Caco-2 (cell line): ENCODE data around the gene OPTC. TPM values are rescaled to one million over a fixed set of nuclear protein-coding genes. Genes with fewer than 3 reads are reported as not detected.

Experiments used
- BruUV-seq: library from RNA; stranded (reverse); fragments of 400-500 nt; replicated peaks from 2 replicates; lab custom pipeline; 2021; lab: Mats Ljungman, UMichigan
- CTCF ChIA-PET: fragments of 300-600 bp; sonication (Branson Sonifier 250); formaldehyde crosslinking; loops from one replicate; lab custom pipeline; 2022; ENCODE audit warnings: antibody characterized with exemption; lab: Charles Lee
- POLR2A ChIA-PET: fragments of 300-600 bp; sonication (Branson Sonifier 250); formaldehyde crosslinking; loops from one replicate; lab custom pipeline; 2022; ENCODE audit warnings: antibody characterized with exemption; lab: Charles Lee
- DNase-seq, 2 experiments: peaks; one replicate each; pipeline versions ENCODE4 v3.0.0 to v3.0.0-alpha.2; 2020 to 2022
- H3K27me3 ChIP-seq: replicated peaks from 2 replicates; pipeline ENCODE4 v1.6.0; 2011; ENCODE audit warnings: low read length; ENCODE audit not compliant: control insufficient read depth, insufficient read depth
- H3K36me3 ChIP-seq: 2 replicates; pipeline ENCODE4 v1.5.1; 2011; ENCODE audit warnings: low read length; ENCODE audit not compliant: control insufficient read depth, insufficient read depth
- H3K4me1 ChIP-seq: fragments of 250-450 bp; sonication (Bioruptor Pico); 2 replicates; pipeline ENCODE4 v1.5.1; 2020; ENCODE audit warnings: mild to moderate bottlenecking
- H3K4me3 ChIP-seq: 2 replicates; pipeline ENCODE4 v1.5.1; 2011; ENCODE audit warnings: low read depth, mild to moderate bottlenecking, control low read depth, low read length
- H3K9me3 ChIP-seq: fragments of 250-450 bp; sonication (Bioruptor Pico); 2 replicates; pipeline ENCODE4 v1.5.1; 2020; ENCODE audit warnings: mild to moderate bottlenecking, moderate library complexity
- H3K27ac Mint-ChIP-seq: one replicate; pipeline ENCODE4 v1.8.0; 2022; ENCODE audit warnings: mixed read lengths; ENCODE audit not compliant: unreplicated experiment
- H3K27me3 Mint-ChIP-seq: one replicate; pipeline ENCODE4 v1.8.0; 2022; ENCODE audit warnings: mixed read lengths; ENCODE audit not compliant: insufficient read depth, unreplicated experiment
- H3K36me3 Mint-ChIP-seq: one replicate; pipeline ENCODE4 v1.8.0; 2022; ENCODE audit warnings: mild to moderate bottlenecking, mixed read lengths; ENCODE audit not compliant: insufficient read depth, unreplicated experiment
- H3K4me1 Mint-ChIP-seq: one replicate; pipeline ENCODE4 v1.8.0; 2022; ENCODE audit warnings: low read depth, mixed read lengths; ENCODE audit not compliant: unreplicated experiment
- H3K4me3 Mint-ChIP-seq: one replicate; pipeline ENCODE4 v1.8.0; 2022; ENCODE audit warnings: mild to moderate bottlenecking, moderate library complexity, mixed read lengths; ENCODE audit not compliant: unreplicated experiment
- H3K9me3 Mint-ChIP-seq: one replicate; pipeline ENCODE4 v1.8.0; 2022; ENCODE audit warnings: mixed read lengths; ENCODE audit not compliant: unreplicated experiment
- CTCF ChIP-seq, 2 experiments: fragments of 200-600 bp in 1 of 2; IDR thresholded peaks; 1 replicate in 1 of 2; 2 replicates in 1 of 2; pipeline versions ENCODE4 v1.5.1 to v1.8.0; 2011 to 2022; ENCODE audit warnings: antibody characterized with exemption in 1 of 2, control low read depth in 1 of 2, inconsistent platforms in 1 of 2, low read depth in 1 of 2, low read length in 1 of 2, mild to moderate bottlenecking in 1 of 2, moderate library complexity in 1 of 2; ENCODE audit not compliant: insufficient read depth in 1 of 2, severe bottlenecking in 1 of 2, unreplicated experiment in 1 of 2
- intact Hi-C: fragments of 100-400 bp; cut with micrococcal nuclease; formaldehyde crosslinking; loops from one replicate; pipeline ENCODE4 v1.10.0; 2022; ENCODE audit not compliant: unreplicated experiment
- total RNA-seq: library from RNA; stranded (reverse); gene quantifications from 2 replicates; pipeline ENCODE4 v1.2.3, GENCODE V29; 2022

The OPTC gene
- total RNA-seq, 1 experiment from 2014 or later: not detected

DNA sequence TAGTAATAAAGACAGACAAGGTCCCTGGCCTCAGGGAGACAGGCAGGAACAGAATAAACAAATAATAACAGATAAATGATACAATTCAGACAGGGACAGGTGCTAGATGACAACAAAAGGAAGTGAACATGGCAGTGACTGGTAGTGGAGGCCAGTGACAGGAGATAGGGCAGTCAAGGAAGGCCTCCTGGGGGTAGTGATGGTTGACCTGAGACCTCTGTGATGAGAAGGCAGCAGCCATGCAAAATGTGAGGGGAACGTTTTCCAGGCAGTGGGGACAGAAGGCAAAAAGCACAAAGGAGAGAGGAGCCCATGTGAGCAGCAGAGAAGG, 18.5 kb downstream of the OPTC start:
- Mint-ChIP-seq H3K4me3 (peak overlapping the region; percentile 52), H3K9me3 (no peaks in the 10 kb centered on the region), H3K27me3 (no peaks in the 10 kb centered on the region), H3K36me3 (no peaks in the 10 kb centered on the region), H3K27ac (peak overlapping the region; percentile 94), H3K4me1 (peaks cover 49% of the 10 kb centered on the region)
- TF ChIP-seq CTCF (IDR thresholded peaks at IDR 0.05; ENCODE audit: insufficient read depth in 1 of 2, low read depth in 1 of 2, low read length in 1 of 2, severe bottlenecking in 1 of 2, unreplicated experiment in 1 of 2): no peak
- intact Hi-C loops: loop anchor here (2.0 kb wide), 1 partner anchor 24 kb away; no protein-coding TSS in a partner anchor
- Histone ChIP-seq H3K27me3 (no peaks in the 10 kb centered on the region), H3K9me3 (no peaks in the 10 kb centered on the region), H3K4me3 (no peak overlapping the region), H3K36me3 (no peaks in the 10 kb centered on the region), H3K4me1 (peaks cover 27% of the 10 kb centered on the region)
- TSS peak; percentile 60 for BruUV-seq
- CTCF ChIA-PET: interaction anchor here (1.0 kb wide), 1 partner anchor 8 kb away, joined by 4 read pairs; no protein-coding TSS in a partner anchor
- POLR2A ChIA-PET: no interaction called here
- DNase-seq: no peak

DNA sequence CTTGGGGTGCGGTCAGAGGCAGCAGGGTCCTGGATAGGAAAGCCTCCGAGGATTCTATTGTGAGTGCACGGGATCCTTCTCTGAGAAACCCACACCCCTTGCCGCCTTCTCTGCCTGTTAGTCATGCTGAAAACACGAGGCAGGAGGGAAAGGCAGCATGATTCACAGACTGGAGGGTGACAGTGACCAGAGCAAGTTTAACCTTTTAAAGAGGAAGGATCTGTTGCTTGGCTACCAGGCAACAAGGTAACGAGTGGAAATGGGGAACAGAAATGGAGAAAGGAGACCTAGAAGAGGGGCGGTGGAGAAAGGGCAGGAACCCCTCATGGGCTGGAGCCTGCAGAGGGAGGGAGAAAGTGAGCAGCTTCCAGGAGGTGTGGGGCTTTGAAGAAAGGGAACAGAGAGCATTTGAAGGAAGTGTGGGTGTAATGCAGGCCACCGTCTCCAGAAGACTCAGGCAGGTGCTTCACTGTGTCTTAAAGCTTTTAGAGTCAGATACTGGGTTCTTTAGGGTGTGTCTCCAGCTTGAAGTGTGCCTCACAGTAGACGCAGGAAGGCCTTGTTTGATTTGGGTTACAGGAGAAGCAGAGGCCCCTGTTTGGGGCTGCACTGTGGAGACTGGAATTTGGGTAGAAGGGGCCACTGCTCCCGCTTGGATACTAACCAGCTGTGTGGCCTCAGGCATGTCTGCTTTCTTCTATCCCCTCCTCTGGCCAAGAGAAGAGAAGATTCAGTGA, 19.1 kb downstream of the OPTC start:
- H3K4me3 ChIP-seq: no peak overlapping the region

DNA sequence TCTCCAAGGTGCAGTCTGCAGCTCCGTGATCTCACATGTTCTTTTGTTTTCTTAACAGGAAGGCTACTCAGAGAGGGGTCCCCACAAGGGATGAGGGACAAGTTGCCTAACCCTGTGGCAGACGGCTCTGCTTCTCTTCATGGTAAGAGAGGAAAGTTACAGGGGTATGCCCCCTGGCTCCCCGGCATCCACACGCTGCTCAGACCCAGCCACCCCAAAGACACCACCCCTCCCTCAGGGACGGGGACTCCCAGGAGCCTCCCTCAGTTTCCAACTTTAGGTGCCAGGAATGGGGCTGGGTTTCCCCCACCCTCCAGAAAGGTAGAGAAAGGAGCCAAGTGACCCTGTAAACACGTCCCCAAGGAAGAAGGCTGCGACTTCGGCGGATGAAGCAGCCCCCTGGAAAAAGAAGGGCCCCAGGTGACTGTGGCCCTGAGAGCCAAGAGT, 19.7 kb downstream of the OPTC start:
- Histone ChIP-seq H3K4me1 (peaks cover 28% of the 10 kb centered on the region), H3K4me3 (no peak overlapping the region), H3K9me3 (no peaks in the 10 kb centered on the region), H3K36me3 (no peaks in the 10 kb centered on the region), H3K27me3 (no peaks in the 10 kb centered on the region)
- no peak for TF ChIP-seq CTCF (IDR thresholded peaks at IDR 0.05; ENCODE audit: insufficient read depth in 1 of 2, low read depth in 1 of 2, low read length in 1 of 2, severe bottlenecking in 1 of 2, unreplicated experiment in 1 of 2)
- ChIA-PET POLR2A (no interaction called here), CTCF (interaction anchor here (1.0 to 1.4 kb wide), 2 partner anchors 9 kb away, joined by 4 read pairs; no protein-coding TSS in a partner anchor)
- Mint-ChIP-seq H3K27ac (peak overlapping the region; percentile 94), H3K9me3 (no peaks in the 10 kb centered on the region), H3K4me3 (peak overlapping the region; percentile 52), H3K36me3 (no peaks in the 10 kb centered on the region), H3K27me3 (no peaks in the 10 kb centered on the region), H3K4me1 (peaks cover 50% of the 10 kb centered on the region)
- DNase-seq: no peak
- TSS peak; percentile 68 for BruUV-seq
- intact Hi-C loops: loop anchor here (2.0 kb wide), 1 partner anchor 23 kb away; no protein-coding TSS in a partner anchor

More for the DNA sequence above, 19.1 kb downstream of the OPTC start:
- Mint-ChIP-seq H3K27me3 (no peaks in the 10 kb centered on the region), H3K9me3 (no peaks in the 10 kb centered on the region), H3K36me3 (no peaks in the 10 kb centered on the region), H3K4me1 (peaks cover 51% of the 10 kb centered on the region), H3K4me3 (peak overlapping the region; percentile 52), H3K27ac (peak overlapping the region; percentile 94)
- Histone ChIP-seq H3K4me1 (peaks cover 27% of the 10 kb centered on the region), H3K27me3 (no peaks in the 10 kb centered on the region), H3K9me3 (no peaks in the 10 kb centered on the region), H3K36me3 (no peaks in the 10 kb centered on the region)
- no TSS peak for BruUV-seq
- CTCF ChIA-PET: interaction anchor here (1.0 kb wide), 1 partner anchor 9 kb away, joined by 4 read pairs; no protein-coding TSS in a partner anchor
- TF ChIP-seq CTCF (IDR thresholded peaks at IDR 0.05; ENCODE audit: insufficient read depth in 1 of 2, low read depth in 1 of 2, low read length in 1 of 2, severe bottlenecking in 1 of 2, unreplicated experiment in 1 of 2): no peak
- intact Hi-C loops: loop anchor here (2.0 kb wide), 1 partner anchor 24 kb away; no protein-coding TSS in a partner anchor
- POLR2A ChIA-PET: no interaction called here
- peak; percentile 61 to 72 for DNase-seq
